GM12801 (cell line): ENCODE results near the gene TOPORS.

Experiments used
- CTCF ChIP-seq: IDR thresholded peaks from one replicate; pipeline ENCODE4 v1.5.1; 2011; ENCODE audit warnings: control low read depth; ENCODE audit not compliant: insufficient read length; ENCODE audit errors: extremely low read depth

Gene TOPORS

GRCh38 chr9:32490601-32491000, 61.8 kb downstream of the TOPORS start:
- no peak for TF ChIP-seq CTCF
